ENCODE measurements around the gene FANCC.

DNA sequence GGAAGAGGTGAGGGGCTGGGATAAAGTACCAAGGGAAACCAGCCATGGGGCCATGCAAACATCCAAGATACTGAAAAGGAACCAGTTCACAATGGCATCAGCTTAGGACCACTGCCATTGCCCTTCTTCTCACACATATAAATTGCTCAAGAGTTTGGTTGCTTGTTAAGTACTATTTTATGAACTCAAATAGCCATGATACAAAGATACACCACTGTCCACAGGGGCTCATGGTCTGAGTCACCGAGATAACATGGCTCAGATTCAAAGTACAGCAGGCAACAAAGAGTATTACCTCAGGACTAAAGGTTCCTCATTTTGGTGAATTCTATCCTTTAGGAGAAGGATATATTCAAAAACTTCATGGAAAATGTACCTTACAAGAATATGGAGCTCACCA lies 55.6 kb downstream of the FANCC start:
- TF ChIP-seq MAX (IDR thresholded peaks at IDR 0.05) (no peak), EGR1 (IDR thresholded peaks at IDR 0.05) (no peak), CEBPB (IDR thresholded peaks at IDR 0.05) (no peak), EP300 (IDR thresholded peaks at IDR 0.05; ENCODE audit: borderline replicate concordance) (no peak), TCF12 (IDR thresholded peaks at IDR 0.05; ENCODE audit: low read depth) (no peak), CREB1 (IDR thresholded peaks at IDR 0.05; ENCODE audit: low read depth) (no peak), TEAD4 (IDR thresholded peaks at IDR 0.05) (no peak), TAF1 (IDR thresholded peaks at IDR 0.05; ENCODE audit: low read depth) (no peak)
- TF ChIP-seq, protein P1, sequence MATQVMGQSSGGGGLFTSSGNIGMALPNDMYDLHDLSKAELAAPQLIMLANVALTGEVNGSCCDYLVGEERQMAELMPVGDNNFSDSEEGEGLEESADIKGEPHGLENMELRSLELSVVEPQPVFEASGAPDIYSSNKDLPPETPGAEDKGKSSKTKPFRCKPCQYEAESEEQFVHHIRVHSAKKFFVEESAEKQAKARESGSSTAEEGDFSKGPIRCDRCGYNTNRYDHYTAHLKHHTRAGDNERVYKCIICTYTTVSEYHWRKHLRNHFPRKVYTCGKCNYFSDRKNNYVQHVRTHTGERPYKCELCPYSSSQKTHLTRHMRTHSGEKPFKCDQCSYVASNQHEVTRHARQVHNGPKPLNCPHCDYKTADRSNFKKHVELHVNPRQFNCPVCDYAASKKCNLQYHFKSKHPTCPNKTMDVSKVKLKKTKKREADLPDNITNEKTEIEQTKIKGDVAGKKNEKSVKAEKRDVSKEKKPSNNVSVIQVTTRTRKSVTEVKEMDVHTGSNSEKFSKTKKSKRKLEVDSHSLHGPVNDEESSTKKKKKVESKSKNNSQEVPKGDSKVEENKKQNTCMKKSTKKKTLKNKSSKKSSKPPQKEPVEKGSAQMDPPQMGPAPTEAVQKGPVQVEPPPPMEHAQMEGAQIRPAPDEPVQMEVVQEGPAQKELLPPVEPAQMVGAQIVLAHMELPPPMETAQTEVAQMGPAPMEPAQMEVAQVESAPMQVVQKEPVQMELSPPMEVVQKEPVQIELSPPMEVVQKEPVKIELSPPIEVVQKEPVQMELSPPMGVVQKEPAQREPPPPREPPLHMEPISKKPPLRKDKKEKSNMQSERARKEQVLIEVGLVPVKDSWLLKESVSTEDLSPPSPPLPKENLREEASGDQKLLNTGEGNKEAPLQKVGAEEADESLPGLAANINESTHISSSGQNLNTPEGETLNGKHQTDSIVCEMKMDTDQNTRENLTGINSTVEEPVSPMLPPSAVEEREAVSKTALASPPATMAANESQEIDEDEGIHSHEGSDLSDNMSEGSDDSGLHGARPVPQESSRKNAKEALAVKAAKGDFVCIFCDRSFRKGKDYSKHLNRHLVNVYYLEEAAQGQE (IDR thresholded peaks at IDR 0.05; ENCODE audit: low read depth), result no peak

All from Ishikawa (cell line).